ENCODE data around the gene IZUMO1.

DNA sequence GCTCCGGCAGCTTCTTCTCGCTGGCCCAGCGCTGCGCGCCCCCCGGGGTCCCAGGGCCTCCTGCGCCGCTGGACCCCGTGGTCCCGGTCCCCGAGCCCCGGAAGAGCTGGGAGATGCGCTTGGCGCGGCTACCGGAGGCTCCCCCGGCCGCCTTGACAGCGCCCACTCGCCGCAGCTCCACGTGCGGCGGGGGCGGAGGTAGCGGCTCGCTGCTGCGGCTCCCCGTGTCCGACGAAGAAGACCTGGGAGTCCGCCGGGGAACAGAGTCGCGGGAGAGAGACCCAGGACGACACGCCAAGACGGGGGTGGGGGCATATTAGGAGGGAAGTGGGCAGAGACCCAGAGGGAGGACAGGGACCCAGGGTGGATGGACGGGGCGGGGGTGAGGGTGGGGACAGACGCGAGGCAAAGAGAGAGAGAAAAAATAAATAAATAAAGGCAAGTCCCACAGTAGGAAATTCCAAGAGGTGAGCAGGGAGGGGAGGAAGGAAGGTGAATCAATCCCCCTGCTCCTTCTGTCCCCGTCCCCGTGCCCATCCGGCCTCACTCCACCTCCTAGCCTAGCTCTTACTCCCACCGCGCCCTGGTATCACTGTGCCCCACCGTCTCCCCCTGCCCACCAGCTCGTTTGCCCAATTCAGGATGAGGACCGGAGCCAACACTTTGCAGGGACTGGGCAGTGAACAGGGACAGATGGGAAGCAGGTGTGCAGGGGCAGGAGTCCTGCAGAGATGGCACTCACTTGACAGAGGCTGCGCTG, 7.1 kb downstream of the IZUMO1 start:
- TF ChIP-seq, protein P1, sequence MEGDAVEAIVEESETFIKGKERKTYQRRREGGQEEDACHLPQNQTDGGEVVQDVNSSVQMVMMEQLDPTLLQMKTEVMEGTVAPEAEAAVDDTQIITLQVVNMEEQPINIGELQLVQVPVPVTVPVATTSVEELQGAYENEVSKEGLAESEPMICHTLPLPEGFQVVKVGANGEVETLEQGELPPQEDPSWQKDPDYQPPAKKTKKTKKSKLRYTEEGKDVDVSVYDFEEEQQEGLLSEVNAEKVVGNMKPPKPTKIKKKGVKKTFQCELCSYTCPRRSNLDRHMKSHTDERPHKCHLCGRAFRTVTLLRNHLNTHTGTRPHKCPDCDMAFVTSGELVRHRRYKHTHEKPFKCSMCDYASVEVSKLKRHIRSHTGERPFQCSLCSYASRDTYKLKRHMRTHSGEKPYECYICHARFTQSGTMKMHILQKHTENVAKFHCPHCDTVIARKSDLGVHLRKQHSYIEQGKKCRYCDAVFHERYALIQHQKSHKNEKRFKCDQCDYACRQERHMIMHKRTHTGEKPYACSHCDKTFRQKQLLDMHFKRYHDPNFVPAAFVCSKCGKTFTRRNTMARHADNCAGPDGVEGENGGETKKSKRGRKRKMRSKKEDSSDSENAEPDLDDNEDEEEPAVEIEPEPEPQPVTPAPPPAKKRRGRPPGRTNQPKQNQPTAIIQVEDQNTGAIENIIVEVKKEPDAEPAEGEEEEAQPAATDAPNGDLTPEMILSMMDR (IDR thresholded peaks at IDR 0.05): no peak
- peak in 1 of 3 donors; percentile 47 for TF ChIP-seq POLR2A (IDR thresholded peaks at IDR 0.05)
